Keratinocyte (primary cell): ENCODE results near the gene CDC20.

Experiments used
- EZH2 ChIP-seq: IDR thresholded peaks from one replicate; pipeline ENCODE4 v1.6.1; 2012; ENCODE audit warnings: inconsistent platforms, mild to moderate bottlenecking, low read length, moderate library complexity
- TF ChIP-seq, protein P1 (sequence below), 3 experiments: IDR thresholded peaks in 1 of 3; conservative IDR thresholded peaks in 1 of 3; optimal IDR thresholded peaks in 1 of 3; 2 replicates in 2 of 3; 3 replicates in 1 of 3; pipeline versions ENCODE3 to v1.5.1; 2011; ENCODE audit warnings: low read length in 3 of 3, mild to moderate bottlenecking in 3 of 3, moderate library complexity in 2 of 3, control low read depth in 1 of 3, inconsistent platforms in 1 of 3; ENCODE audit not compliant: insufficient read depth in 2 of 3; ENCODE audit errors: extremely low read depth in 1 of 3

DNA sequence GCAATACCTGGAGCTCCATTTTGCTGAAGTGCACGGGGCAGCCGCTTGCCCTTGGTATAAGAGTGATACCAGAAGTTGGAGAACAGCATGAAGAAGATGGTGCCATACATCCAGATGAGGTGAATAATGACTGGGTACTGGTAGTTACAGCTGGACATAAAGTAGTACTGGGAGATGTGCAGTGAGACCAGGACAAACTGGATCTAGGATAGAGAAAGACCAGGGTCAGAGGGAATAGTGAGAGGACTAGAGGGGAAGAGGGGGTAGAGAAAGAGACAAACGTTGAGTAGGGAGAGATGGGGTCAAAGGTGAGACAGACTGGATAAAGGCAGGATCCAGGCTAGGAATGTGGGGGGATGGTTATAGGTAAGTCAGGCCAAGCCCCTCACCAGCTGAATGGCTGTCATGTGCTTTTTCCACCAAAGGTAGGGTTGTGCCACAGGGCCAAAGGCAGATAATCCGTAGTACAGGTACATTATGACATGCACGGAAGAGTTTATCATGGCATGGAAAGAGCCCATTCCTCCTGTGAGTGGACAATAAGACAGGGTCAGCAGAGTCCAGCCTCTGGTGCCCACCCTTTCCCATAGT is 5.2 kb downstream of the CDC20 start:
- TF ChIP-seq, protein P1, sequence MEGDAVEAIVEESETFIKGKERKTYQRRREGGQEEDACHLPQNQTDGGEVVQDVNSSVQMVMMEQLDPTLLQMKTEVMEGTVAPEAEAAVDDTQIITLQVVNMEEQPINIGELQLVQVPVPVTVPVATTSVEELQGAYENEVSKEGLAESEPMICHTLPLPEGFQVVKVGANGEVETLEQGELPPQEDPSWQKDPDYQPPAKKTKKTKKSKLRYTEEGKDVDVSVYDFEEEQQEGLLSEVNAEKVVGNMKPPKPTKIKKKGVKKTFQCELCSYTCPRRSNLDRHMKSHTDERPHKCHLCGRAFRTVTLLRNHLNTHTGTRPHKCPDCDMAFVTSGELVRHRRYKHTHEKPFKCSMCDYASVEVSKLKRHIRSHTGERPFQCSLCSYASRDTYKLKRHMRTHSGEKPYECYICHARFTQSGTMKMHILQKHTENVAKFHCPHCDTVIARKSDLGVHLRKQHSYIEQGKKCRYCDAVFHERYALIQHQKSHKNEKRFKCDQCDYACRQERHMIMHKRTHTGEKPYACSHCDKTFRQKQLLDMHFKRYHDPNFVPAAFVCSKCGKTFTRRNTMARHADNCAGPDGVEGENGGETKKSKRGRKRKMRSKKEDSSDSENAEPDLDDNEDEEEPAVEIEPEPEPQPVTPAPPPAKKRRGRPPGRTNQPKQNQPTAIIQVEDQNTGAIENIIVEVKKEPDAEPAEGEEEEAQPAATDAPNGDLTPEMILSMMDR (optimal IDR thresholded peaks at IDR 0.05 in 1 of 3, IDR thresholded peaks at IDR 0.05 in 1 of 3, conservative IDR thresholded peaks at IDR 0.05 in 1 of 3; ENCODE audit: extremely low read depth in 1 of 3, insufficient read depth in 2 of 3, low read length in 3 of 3): no peak
- no peak for TF ChIP-seq EZH2
